OCI-LY3 (cell line): ENCODE data around the gene FYN.

Experiments
- H2AFZ ChIP-seq: fragments of 200-600, 300-600 bp; shearing (Covaris generic); 2 replicates; pipeline ENCODE4 v1.6.0; 2014; ENCODE audit warnings: antibody characterized with exemption, low read depth, low read length
- H3K27ac ChIP-seq: fragments of 200-600, 300-600 bp; sonication (generic); 2 replicates; pipeline ENCODE4 v1.5.1; 2014; ENCODE audit warnings: mild to moderate bottlenecking, low read length, moderate library complexity, mixed read lengths
- H3K27me3 ChIP-seq: fragments of 200-600, 300-600 bp; sonication (generic); 2 replicates; pipeline ENCODE4 v1.6.1; 2014; ENCODE audit warnings: low read depth, low read length, mixed read lengths
- H3K36me3 ChIP-seq: fragments of 200-600, 300-600 bp; sonication (generic); replicated peaks from 2 replicates; pipeline ENCODE3; 2014; ENCODE audit warnings: low read depth, low read length, mixed read lengths
- H3K4me1 ChIP-seq: fragments of 300-600, 200-600 bp; sonication (generic); 2 replicates; pipeline ENCODE4 v1.6.1; 2014; ENCODE audit warnings: low read length, mixed read lengths
- H3K4me2 ChIP-seq: fragments of 200-600, 300-600 bp; sonication (generic); 2 replicates; pipeline ENCODE4 v1.6.1; 2014; ENCODE audit warnings: low read length, mixed read lengths
- H3K4me3 ChIP-seq: fragments of 300-600, 200-600 bp; sonication (generic); 2 replicates; pipeline ENCODE4 v1.5.1; 2014; ENCODE audit warnings: antibody characterized with exemption, mild to moderate bottlenecking, low read length, moderate library complexity
- H3K79me2 ChIP-seq: fragments of 300-600, 200-600 bp; shearing (Covaris generic); 2 replicates; pipeline ENCODE4 v1.6.1; 2014; ENCODE audit warnings: mild to moderate bottlenecking, low read length, mixed read lengths
- H3K9ac ChIP-seq: fragments of 300-600, 200-600 bp; shearing (Covaris generic); 2 replicates; pipeline ENCODE4 v1.6.0; 2014; ENCODE audit warnings: mild to moderate bottlenecking, low read length, moderate library complexity
- H3K9me3 ChIP-seq: fragments of 200-600, 300-600 bp; shearing (Covaris generic); 2 replicates; pipeline ENCODE4 v1.6.1; 2014; ENCODE audit warnings: low read length, mixed read lengths; ENCODE audit not compliant: insufficient read depth
- H4K20me1 ChIP-seq: fragments of 200-600, 300-600 bp; sonication (generic); 2 replicates; pipeline ENCODE4 v1.6.1; 2016; ENCODE audit warnings: low read length, mixed read lengths; ENCODE audit not compliant: insufficient read depth
- EZH2phosphoT487 ChIP-seq: fragments of 200-600 bp; shearing (Covaris generic); IDR thresholded peaks from 2 replicates; pipeline ENCODE4 v1.6.1; 2018; ENCODE audit warnings: antibody characterized with exemption, mixed run types, low read depth
- TF ChIP-seq, protein P1 (sequence below): fragments of 200-600, 300-600 bp; sonication (generic); IDR thresholded peaks from 2 replicates; pipeline ENCODE4 v1.5.1; 2014; ENCODE audit warnings: antibody characterized with exemption, low read length, low read depth

FYN gene

DNA sequence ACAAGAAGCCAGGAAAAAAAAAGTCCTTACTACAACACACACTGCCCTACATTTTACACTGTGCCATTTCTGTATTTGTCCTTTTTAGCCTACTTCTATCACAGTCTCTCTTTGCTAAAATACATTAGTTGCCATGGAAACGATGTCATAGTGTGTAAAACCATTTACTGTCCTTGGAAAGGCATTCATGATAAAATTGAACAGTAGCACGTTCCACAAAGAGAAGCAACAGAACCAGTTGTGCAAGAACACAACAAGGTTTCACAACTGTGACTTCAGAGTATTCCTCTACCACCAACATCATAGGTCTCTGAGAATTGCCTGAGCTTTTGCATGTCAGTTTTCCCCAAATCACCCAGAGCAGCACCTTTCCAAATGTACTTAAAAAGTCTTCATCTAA, 20.5 kb downstream of the FYN start:
- H3K9me3 ChIP-seq = no peaks in the 10 kb centered on the region
- H3K9ac ChIP-seq = no peak overlapping the region
- H3K27ac ChIP-seq = no peak overlapping the region
- H3K4me2 ChIP-seq = no peak overlapping the region
- H3K79me2 ChIP-seq = no peaks in the 10 kb centered on the region
- H3K4me3 ChIP-seq = no peak overlapping the region
- H3K4me1 ChIP-seq = peaks cover 2% of the 10 kb centered on the region
- H3K36me3 ChIP-seq = no peaks in the 10 kb centered on the region
- no peak overlapping the region for H2AFZ ChIP-seq
- TF ChIP-seq EZH2phosphoT487 = no peak
- TF ChIP-seq, protein P1, sequence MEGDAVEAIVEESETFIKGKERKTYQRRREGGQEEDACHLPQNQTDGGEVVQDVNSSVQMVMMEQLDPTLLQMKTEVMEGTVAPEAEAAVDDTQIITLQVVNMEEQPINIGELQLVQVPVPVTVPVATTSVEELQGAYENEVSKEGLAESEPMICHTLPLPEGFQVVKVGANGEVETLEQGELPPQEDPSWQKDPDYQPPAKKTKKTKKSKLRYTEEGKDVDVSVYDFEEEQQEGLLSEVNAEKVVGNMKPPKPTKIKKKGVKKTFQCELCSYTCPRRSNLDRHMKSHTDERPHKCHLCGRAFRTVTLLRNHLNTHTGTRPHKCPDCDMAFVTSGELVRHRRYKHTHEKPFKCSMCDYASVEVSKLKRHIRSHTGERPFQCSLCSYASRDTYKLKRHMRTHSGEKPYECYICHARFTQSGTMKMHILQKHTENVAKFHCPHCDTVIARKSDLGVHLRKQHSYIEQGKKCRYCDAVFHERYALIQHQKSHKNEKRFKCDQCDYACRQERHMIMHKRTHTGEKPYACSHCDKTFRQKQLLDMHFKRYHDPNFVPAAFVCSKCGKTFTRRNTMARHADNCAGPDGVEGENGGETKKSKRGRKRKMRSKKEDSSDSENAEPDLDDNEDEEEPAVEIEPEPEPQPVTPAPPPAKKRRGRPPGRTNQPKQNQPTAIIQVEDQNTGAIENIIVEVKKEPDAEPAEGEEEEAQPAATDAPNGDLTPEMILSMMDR = no peak
- peaks cover 9% of the 10 kb centered on the region for H3K27me3 ChIP-seq
- no peaks in the 10 kb centered on the region for H4K20me1 ChIP-seq

DNA sequence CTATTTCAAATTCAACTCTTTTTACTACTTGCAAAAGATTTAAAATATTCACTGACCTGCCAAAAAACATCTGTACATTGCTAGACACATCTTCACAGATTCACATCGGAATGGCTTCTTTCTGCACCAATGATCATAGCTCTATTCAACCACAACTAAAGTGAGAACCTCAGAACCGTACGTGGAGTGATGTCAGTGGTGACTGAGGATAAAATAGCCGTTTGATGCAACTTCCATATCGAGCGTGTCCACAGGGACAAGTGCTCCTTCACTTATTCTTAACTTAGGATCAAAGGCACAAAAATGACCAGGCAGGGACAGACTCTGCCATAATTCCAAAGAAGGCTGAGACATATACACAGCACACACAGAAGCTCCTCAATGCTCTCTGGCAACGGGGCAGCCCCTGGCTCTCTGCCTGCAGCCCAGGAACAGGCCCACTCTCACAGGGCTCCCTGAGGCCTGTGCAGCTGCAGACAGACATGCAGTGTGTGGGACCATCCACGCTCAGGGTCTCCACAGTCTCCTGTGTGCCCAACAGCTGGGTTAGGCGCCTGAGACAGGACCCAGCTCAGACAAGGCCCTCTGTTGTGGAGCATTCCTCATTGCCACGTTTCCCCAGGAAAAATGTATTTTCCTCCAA, 22.8 kb downstream of the FYN start:
- H3K27ac ChIP-seq = no peak overlapping the region
- H4K20me1 ChIP-seq = peaks cover 5% of the 10 kb centered on the region; the same call in 1 of the 2 replicates

DNA sequence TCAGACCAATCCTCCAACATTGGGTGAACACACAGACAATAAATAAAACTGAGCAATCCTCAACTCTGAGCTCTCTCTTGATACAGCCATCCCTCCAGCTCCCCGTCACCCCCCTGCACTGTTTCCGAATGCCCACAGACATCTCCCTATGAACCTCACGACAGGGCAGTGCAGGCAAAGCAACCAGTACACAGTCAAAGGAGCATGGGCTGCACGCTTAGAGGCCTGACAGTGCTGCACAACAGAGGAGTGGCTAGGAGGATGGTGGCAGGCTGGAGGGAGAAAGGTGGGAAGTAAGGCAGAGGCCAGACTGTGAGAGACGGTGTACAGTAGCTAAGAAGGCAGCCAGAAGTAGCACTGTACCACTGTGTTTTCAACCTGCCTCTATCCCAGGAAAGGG, 24.0 kb downstream of the FYN start:
- no peak for TF ChIP-seq EZH2phosphoT487
- TF ChIP-seq, protein P1 = no peak
- Histone ChIP-seq H4K20me1 (peaks cover 9% of the 10 kb centered on the region; the same call in 1 of the 2 replicates), H3K27me3 (peaks cover 26% of the 10 kb centered on the region; the same call in 1 of the 2 replicates), H3K4me2 (no peak overlapping the region), H3K36me3 (no peaks in the 10 kb centered on the region), H3K4me3 (no peak overlapping the region), H3K79me2 (no peaks in the 10 kb centered on the region), H3K9me3 (no peaks in the 10 kb centered on the region), H2AFZ (no peak overlapping the region), H3K9ac (no peak overlapping the region), H3K27ac (no peak overlapping the region), H3K4me1 (peaks cover 27% of the 10 kb centered on the region)

More for the DNA sequence above, 22.8 kb downstream of the FYN start:
- H2AFZ ChIP-seq = no peak overlapping the region
- no peaks in the 10 kb centered on the region for H3K9me3 ChIP-seq
- no peaks in the 10 kb centered on the region for H3K36me3 ChIP-seq
- no peak overlapping the region for H3K4me3 ChIP-seq
- TF ChIP-seq, protein P1 = no peak
- no peak for TF ChIP-seq EZH2phosphoT487
- H3K9ac ChIP-seq = no peak overlapping the region
- H3K27me3 ChIP-seq = peaks cover 26% of the 10 kb centered on the region
- H3K4me2 ChIP-seq = no peak overlapping the region
- peaks cover 16% of the 10 kb centered on the region for H3K4me1 ChIP-seq
- H3K79me2 ChIP-seq = no peaks in the 10 kb centered on the region

DNA sequence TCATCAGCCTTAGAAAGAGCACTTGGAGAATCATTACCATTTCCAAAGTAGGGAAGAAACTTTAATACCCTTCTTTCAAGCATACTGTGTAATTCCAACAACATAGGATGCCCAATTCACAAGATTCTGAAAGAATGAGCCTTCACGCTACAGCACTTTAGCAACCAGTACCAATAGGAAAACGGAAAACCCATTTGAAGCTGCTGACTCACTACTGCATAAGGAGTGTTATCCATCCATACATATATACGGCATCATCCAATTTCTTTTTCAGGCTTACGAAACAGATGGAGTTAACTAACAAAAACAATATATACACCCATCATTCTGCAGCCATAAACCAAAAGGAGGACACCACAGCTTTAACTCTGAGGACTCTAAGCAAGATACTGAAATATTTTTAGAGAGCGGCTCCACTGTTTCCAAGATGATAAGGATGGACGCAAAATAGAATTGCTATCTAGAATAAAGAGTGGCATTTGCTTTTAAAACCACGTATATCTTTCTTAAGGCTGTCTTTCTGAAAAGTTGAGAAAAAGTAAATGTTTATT, 24.9 kb downstream of the FYN start:
- H3K9ac ChIP-seq = no peak overlapping the region
- H3K27ac ChIP-seq = no peak overlapping the region
- H3K27me3 ChIP-seq = peaks cover 26% of the 10 kb centered on the region; the same call in 1 of the 2 replicates
- H3K36me3 ChIP-seq = no peaks in the 10 kb centered on the region
- no peaks in the 10 kb centered on the region for H3K9me3 ChIP-seq
- H3K4me2 ChIP-seq = no peak overlapping the region
- H3K4me1 ChIP-seq = peaks cover 37% of the 10 kb centered on the region
- H2AFZ ChIP-seq = no peak overlapping the region
- H3K79me2 ChIP-seq = no peaks in the 10 kb centered on the region
- TF ChIP-seq EZH2phosphoT487 = no peak
- TF ChIP-seq, protein P1 = no peak
- H3K4me3 ChIP-seq = no peak overlapping the region
- H4K20me1 ChIP-seq = peaks cover 9% of the 10 kb centered on the region; the same call in 1 of the 2 replicates
